ENCODE results near the gene SLC22A31.

The SLC22A31 gene

DNA sequence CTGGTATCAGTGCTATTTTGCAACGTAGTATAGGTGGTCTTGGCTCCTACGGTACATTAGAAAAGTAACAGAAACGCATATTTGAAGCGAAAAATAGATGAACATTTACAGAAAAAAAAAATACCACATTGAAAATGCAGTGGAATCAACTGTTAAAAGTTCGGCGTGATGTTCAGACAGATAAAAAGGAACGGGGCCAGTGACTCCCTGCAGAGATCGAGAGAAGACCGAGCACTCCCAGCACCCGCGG, 16.7 kb upstream of the SLC22A31 start:
- in situ Hi-C loops (cut with HindIII; ENCODE audit: low sequenced_read_pairs): no loop called here

DNA sequence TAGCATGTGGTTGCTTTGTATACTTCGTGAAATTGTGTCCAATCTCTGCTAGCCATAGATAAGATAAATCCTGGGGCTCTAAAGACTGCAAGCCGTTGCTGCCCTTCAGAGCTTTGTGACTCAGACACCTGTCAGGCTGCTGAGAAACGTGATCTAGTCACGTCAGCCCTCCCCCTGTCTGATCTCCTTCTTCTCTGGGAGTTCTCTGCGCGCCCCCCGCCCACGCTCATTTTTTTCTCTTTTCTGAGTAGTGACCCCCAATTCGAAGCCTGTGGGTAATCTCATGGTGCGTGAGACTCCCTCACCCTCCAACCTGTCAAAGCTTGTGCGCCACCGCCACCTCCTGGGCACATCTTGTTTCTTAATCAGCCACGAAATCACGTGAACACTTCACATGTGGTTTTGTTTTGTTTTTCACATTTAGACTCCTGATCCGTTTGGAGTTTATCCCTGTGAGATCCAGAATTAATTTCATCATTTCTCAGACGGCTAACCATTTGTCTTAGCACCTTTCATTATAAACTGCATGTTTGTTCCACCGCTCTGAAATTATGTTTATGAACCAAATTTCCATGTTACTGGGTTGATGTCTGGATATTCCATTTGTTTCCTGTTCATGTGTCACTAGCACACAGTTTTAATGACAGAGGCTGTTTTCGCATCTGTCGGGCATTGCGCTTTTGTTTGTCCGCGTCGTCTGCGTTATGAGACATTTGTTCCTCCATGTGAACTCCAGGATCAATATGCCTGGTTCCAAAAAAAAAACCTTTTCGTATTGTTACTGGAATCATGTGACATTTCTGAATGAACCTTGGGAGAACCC, 16.2 kb upstream of the SLC22A31 start:
- in situ Hi-C loops (cut with HindIII; ENCODE audit: low sequenced_read_pairs): no loop called here

DNA sequence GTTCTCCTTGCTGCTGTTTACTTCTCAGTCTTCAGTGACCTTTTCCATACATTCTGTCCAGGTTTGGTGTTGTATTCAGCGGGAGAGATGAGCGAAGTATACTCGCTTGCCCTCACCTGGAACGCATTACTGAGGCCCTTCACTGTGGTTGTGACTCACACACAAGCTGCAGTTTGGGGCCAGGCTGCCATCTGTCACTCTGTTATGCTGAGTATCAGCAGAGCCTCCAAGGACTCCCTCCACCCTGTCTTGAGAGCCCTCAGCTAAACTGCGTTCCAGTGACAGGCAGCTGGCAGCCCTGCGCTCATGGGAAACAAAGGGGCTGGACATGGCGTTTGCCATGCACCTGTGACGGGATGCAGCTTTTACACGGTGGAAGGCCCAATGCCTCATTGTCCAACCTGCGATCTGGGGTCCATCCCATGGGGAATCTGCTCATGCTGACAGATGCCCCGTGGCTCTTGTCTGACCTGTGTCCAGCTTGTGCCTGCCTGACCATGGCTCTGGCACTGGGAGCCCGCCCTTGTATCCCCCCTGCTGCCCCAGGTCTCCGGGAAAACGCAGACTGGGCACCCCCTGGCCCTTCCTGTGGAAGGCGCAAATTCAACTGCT, 10.7 kb upstream of the SLC22A31 start:
- in situ Hi-C loops (cut with HindIII; ENCODE audit: low sequenced_read_pairs): no loop called here

DNA sequence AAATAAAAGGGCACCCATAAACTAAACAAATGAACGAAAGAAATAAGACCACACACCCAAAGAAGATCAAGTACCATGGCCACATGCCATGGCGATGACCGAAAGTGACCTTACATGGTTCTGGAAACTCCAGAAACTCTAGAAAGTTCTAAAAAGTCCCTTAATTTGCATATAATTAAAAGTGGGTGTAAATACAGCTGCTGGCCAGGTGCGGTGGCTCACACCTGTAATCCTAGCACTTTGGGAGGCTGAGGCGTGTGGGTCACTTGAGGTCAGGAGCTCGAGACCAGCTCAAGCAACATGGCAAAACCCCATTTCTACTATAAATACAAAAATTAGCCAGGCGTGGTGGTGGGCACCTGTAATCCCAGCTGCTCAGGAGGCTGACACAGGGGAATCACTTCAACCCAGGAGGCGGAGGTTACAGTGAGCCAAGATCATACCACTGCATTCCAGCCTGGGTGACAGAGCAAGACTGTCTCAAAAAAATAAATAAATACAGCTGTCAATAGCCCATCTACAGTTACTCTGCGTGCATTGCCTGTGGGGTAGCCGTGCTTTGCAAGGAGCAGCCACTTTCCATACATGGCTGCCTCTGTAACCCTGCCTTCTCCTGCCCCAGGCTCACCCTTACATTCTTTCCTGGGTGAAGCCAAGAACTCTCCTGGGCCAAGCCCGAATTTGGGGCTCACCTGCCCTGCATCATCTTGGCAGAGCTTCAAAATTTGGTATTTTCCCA, 10.0 kb upstream of the SLC22A31 start:
- in situ Hi-C loops (cut with HindIII; ENCODE audit: low sequenced_read_pairs): no loop called here

DNA sequence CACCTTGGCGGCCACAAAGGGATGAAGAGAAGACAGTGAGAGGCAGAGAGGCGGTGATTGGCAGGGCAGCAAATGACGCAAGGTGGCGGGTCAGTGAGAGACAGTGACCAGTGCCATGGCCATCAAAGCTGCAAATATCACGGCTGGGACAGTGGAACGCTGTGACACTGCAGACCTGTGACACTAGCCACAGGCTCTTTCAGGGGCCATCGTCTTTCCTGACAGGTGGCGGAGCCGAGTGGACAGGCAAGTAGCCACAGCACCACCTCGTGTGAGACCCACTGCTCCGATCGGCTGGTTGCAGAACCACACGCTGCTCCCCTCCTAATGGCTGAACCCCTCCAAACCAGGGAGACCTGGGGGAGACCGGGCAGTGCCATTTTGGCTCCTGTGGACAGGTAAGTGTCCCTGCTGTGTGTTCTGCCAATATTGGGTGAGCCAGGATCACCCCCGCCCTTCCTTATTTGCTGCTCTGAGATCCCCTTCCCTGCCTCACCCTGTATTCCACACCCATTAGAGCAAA, 9.2 kb upstream of the SLC22A31 start:
- in situ Hi-C loops (cut with HindIII; ENCODE audit: low sequenced_read_pairs): no loop called here

DNA sequence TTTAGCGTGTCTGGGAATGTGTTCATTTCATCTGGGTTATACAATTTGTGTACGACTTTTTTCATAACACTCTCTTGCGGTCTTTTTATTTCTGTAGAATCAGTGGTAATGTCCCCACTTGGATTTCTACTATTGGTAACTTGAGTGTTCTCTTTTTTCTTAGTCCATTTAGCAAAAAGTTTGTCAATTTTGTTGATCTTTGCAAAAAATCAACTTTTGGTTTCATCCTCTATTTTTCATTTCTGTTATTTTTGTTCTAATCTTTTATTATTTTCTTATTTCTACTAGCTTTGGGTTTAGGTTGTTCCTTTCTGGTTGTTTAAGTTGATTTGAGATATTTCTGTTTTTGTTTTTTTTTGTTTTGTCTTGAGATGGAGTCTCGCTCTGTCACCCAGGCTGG, 7.7 kb upstream of the SLC22A31 start:
- in situ Hi-C loops (cut with HindIII; ENCODE audit: low sequenced_read_pairs): no loop called here

DNA sequence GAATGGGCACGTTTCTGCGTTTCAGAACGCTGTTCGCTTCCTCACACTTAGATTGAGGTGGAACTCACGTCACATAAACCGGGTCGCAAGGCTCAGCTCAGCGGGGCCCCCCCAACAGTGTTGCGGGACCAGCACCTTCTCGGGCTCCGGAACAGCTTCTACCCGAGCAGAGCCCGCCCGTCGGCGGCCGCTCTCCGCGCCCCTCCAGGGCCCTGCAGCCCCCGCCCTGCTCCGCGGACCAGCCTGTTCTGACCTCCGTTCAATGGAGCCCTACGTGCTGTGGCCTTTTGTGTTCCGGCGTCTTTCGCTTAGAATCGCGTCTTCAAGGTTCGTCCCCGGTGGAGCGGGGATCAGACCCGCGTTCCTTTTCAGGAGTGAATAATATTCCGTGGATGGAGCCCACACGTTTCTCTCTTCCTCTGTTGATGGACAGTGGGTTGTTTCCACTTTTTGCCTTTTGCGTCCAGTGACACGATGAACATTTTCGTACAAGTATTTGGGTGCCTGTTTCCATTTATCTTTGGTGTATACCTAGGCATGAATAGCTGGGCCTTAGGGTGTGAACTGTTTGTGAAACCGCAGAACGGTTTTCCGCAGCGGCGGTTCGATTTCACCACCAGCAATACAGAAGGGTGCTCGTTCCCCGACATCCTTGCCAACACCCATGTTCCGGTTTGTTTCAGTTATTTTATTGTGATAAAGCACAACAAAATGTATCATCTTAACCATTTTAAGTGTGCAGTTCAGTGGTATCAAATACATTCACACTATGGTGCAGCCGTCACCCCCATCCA, 2.3 kb upstream of the SLC22A31 start:
- in situ Hi-C loops (cut with HindIII; ENCODE audit: low sequenced_read_pairs): no loop called here

DNA sequence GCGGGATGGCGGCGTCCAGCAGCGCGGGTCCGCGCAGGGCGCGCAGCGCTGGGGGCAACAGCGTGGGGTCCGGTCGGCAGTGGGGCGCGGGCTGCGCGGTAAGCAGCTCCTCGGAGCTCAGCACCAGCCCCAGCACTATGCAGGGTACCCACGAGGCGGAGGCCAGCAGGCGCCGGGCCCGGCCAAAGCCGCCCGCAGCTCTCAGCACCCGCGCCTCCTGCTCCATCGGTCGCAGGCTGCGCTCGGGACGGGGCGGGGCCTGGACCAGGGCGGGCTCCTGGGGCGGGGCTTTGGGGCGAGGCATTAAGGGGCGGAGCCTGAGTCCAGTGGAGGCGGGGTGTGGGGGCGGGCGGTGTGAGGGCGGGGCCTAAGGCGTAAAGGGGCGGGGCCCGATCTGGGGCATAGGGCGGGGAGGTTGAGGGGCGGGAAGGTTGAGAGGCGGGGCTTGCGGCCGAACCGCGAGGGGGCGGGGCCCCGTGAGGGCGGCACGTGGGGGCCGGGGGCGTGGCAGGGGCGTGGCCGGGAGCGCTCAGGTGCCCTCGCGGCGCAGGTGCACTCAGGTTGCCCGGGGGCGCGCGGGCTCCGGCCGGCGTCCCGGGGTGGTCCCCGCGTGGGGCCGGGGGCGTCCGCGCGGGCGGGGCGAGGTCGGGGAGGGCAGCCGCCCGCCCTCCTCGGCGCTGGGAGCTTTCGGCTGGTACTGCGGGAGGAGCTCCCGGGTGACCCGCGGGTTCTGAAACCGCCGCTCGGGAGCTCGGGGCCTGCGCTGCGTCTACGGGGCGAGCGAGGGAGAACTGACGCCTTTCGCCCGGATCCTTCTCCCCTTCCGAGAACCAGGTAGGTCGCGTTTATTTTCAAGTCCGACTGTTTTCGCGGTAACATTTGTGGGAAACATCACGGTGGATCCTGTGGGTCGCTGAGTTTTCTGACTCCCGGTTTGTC, 1.4 kb upstream of the SLC22A31 start:
- in situ Hi-C loops (cut with HindIII; ENCODE audit: low sequenced_read_pairs): no loop called here

DNA sequence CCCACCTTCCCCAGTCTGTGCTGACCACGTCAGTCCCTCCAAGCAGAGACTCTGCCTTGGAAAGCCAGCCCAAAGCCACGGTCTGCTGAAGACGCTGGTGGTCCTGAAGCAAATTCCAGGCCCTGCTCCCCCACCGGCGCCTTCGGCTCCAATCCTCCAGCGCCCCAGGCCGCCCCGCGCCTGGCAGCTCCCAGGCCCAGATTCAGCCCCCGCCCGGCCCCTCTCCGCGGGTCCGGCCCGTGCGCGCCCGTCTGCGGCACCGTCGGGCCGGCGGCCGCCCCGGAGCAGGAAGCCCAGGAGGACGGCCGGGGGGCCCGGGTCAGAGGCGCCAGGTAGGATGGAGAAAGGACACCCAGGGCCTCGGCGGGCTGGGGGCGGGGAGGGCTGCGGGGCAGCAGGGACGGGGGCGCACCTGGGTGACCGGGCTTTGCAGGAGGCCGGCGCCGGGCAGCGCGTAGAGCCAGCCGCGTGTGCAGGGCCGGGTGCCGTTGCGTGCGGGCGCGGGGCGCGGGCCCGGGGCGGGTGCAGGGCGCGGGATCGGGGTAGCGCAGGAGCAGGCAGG, 594 bp upstream of the SLC22A31 start:
- in situ Hi-C loops (cut with HindIII; ENCODE audit: low sequenced_read_pairs): no loop called here

DNA sequence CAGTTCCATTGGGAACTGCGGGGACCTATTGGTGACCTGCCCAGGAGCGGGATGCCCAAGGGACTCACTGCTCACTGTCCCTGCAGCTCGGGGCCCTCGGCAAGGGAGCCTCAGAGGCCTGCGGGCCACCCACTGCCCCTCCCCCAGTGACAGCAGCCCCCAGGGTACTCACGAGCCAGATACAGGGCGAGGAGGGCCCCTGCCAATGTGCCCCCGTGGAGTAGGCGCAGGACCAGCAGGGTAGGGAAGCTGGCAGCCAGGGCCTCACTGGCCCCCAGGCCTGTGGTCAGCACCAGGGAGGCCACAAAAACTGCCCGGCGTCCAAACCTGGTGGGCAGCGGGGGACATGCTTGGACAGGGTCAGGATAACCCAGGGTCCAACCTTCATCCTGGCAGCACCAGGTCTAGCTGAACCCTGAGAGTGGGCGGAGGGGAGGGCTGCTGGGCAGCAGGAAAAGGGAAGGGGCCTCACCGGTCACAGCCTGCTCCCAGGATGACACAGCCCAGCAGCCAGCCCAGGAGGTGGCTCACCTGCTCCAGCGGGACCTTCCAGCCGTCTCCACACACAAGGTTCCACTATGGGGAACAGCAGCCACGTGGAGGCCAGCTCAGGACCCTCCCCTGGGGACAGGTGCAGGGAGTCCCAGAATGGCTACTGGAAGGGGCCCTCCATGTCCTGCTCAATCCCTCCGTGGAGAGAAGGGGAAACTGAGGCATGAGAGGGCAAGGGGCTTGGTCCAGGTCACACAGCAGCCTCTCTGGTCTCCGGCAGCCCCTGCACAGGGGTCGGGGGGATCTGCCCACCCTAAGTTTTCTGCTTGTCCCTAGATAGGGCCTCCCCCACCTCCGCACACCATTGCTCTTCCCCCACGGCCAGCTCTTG, 855 bp downstream of the SLC22A31 start:
- in situ Hi-C loops (cut with HindIII; ENCODE audit: low sequenced_read_pairs): no loop called here

DNA sequence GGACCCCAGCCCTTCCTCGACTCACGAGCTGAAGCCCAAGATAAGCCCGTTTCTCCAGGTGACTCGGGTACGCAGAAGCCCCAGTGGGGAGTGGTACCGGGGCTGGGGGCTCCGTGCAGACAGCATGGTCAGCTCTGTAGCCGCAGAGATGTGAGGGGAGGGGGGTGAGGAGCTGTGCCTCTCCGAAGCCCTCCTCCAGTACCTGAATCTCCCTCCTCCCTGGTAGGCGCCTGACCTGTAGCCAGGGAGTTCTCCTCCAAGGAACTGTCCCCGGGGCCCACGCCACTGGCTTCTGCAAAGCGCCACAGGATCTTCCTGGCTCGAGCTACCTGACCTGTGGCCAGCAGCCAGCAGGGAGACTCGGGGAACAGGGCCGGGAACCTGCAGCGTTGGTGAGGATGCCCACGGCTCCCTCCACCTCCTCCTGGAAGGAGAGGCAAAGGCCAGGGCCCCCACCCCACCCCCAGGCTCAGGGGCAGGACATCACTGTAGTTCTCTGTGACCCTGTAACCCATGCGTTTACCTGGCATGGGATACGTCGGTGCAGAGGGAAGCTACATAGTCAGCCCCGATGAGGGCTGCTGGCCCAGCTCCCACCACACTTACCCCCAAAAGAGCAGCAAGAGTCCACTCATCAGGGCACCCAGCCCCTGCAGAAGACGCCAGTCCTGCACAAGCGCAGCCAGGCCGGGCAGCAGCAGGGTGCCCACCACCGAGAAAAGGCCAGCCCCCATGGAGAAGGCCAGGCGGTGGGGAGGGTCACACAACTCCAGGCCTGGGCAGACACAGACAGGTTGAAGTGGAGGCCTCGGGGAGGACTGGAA, 1.7 kb downstream of the SLC22A31 start:
- in situ Hi-C loops (cut with HindIII; ENCODE audit: low sequenced_read_pairs): no loop called here

DNA sequence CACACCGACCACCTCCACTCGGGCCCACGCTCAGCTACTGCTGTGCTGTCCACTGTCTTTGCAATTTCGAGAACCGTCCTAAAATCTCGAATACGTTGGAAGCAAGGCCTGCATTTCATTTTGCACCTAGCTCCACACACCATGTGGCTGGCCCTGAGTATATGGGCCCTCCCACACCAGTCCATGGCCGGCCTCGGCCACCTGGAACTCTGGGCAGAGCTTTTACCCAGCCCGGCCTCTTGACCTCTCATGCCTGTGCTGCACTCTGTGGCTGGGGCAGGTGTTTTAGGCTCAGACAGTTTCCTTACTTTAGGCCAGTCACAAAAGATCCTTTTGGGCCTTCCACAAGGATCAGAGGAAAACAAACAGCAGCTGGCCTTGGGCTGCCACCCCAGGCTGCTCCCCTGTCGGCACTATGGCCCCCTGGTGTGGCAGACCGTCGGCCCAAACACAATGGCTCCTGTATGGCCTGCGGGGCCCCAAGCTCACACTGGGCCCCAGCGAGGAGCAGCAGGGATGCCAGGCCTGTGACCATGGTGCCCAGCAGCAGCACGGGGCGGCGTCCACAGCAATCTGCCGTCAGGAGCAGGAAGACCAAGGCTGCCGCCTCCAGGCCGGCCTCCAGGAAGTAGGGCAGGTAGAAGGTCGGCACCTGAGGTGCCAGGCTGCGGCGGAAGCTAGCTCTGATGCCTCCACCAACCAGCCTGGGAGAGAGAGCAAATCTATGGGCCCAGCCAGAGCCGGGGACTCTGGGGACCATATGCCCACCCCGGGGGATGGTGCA, 2.5 kb downstream of the SLC22A31 start:
- in situ Hi-C loops (cut with HindIII; ENCODE audit: low sequenced_read_pairs): no loop called here

DNA sequence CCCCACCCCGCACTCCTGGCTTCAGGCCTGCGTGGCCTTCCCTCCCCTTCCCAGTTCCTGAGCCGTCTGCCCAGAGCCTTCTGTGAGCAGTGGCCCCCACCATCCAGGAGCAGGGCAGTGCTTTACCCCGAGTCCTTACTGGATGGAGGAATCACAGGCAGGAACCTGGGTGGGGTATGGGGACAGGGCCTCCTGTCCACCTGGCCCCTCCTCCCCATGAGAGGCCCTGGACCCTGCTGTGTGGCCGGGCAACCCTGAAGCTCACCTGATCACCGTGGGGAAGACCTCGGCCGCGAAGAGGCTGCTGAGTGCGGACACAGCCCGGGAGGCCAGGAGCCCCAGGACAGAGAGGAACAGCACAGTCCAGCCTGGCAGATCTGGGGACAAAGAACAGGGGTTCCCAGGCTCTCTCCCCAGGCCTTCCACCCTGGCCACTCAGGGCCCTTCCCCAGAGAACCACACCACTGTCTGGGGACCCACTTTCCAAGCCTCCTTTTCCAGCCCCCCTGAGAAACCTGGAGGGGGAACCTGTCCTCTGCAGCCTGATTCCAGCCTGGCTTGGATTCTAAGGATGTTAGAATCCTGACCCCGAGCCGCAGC, 3.2 kb downstream of the SLC22A31 start:
- in situ Hi-C loops (cut with HindIII; ENCODE audit: low sequenced_read_pairs): no loop called here

DNA sequence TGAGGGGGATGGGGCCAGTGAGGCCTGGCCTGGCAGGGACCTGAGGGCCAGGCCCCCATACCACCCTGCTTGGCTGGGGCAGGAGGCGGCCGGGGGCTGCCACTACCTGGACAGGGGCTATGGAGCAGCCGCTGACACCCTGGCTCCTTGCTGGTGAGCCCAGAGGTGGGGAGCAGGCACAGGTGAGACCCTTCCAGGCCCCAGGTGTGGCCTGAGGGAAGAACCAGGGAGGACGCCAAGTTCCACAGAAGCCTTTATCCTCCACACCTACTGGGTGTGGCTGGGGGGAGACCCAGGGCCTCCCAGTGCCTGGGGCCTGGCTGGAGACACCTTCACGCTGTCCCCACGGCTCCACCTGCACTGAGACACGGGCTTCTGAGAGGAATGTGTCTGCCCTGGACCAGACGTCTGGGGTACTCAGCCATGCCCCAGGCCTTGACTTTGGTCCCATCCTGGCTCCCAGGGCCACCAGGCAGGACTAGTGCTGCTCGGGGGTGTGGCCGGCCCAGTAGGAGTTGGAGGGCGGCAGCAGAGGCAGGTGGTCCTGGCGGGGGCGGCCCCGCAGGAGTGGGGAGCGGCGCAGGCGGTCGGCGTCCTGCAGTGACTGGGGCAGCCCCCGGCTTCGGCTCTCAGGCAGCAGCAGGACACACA, 4.7 kb downstream of the SLC22A31 start:
- in situ Hi-C loops (cut with HindIII; ENCODE audit: low sequenced_read_pairs): no loop called here

DNA sequence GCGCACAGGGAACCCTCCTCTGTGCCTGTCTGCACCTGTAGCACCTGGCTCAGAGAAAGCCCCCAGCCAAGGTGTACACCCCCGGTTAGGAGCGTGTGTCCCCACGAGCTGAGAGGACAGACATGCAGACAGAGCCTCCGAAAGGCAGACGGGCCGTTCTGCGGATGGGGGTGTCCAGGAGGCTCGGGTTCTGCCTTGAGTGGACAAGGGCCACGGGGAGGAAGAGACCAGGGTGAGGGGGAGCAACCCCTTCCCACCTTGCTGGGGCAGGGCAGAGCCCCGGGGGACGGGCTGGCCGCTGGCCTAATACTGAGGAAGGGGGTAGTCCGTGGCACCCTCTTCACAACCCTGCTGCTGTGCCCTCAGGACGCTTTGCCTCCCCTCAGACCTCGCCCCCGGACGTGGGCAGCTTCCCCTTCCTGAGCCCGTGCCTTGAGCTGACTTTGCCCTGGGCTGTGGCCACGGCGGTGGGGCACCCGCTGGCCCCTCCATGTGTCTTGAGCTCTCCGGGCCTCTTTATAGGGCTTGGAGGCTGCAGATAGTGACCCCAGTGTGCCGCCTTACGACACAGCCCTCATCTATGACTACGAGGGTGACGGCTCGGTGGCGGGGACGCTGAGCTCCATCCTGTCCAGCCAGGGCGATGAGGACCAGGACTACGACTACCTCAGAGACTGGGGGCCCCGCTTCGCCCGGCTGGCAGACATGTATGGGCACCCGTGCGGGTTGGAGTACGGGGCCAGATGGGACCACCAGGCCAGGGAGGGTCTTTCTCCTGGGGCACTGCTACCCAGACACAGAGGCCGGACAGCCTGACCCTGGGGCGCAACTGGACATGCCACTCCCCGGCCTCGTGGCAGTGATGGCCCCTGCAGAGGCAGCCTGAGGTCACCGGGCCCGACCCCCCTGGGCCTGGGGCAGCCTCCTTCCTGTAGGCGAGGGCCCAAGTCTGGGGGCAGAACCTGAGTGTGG, 5.7 kb downstream of the SLC22A31 start:
- in situ Hi-C loops (cut with HindIII; ENCODE audit: low sequenced_read_pairs): no loop called here

All from DLD1 (cell line).